HEK293 (cell line): ENCODE data around the gene FAM209A.

Experiments
- GLI4 ChIP-seq: fragments of 450-650 bp; formaldehyde crosslinking; IDR thresholded peaks from 2 replicates; pipeline ENCODE4 v1.5.1; 2016; ENCODE audit warnings: missing biosample characterization, missing genetic modification characterization
- GLIS1 ChIP-seq: fragments of 450-650 bp; formaldehyde crosslinking; IDR thresholded peaks from 2 replicates; pipeline ENCODE4 v1.5.1; 2016; ENCODE audit warnings: missing biosample characterization, missing genetic modification characterization
- HOXD13 ChIP-seq: sonication (generic); formaldehyde crosslinking; IDR thresholded peaks from 2 replicates; pipeline ENCODE4 v1.8.0; 2022; ENCODE audit warnings: missing genetic modification reagents, borderline replicate concordance
- MEIS1 ChIP-seq: sonication (generic); formaldehyde crosslinking; IDR thresholded peaks from 2 replicates; pipeline ENCODE4 v1.8.1; 2022; ENCODE audit warnings: missing genetic modification reagents, mild to moderate bottlenecking, borderline replicate concordance
- PRDM1 ChIP-seq: fragments of 450-650 bp; formaldehyde crosslinking; IDR thresholded peaks from 2 replicates; pipeline ENCODE4; 2016; ENCODE audit warnings: missing biosample characterization, missing genetic modification characterization
- ZBTB20 ChIP-seq: fragments of 450-650 bp; formaldehyde crosslinking; IDR thresholded peaks from 2 replicates; pipeline ENCODE4 v1.5.1; 2016; ENCODE audit warnings: missing biosample characterization, missing genetic modification characterization
- ZBTB7A ChIP-seq: fragments of 450-650 bp; formaldehyde crosslinking; IDR thresholded peaks from 2 replicates; pipeline ENCODE4 v1.5.1; 2016; ENCODE audit warnings: low read depth, missing biosample characterization, missing genetic modification characterization
- ZNF140 ChIP-seq: fragments of 450-650 bp; formaldehyde crosslinking; IDR thresholded peaks from 2 replicates; pipeline ENCODE4 v1.5.1; 2016; ENCODE audit warnings: missing biosample characterization, missing genetic modification characterization
- ZNF146 ChIP-seq: fragments of 450-650 bp; formaldehyde crosslinking; IDR thresholded peaks from 2 replicates; pipeline ENCODE4 v1.5.1; 2016; ENCODE audit warnings: missing biosample characterization, missing genetic modification characterization
- ZNF155 ChIP-seq: fragments of 450-650 bp; formaldehyde crosslinking; IDR thresholded peaks from 2 replicates; pipeline ENCODE4 v1.5.1; 2016; ENCODE audit warnings: missing biosample characterization, missing genetic modification characterization
- ZNF169 ChIP-seq: fragments of 450-650 bp; formaldehyde crosslinking; IDR thresholded peaks from 2 replicates; pipeline ENCODE4 v1.5.1; 2016; ENCODE audit warnings: missing biosample characterization, missing genetic modification characterization
- ZNF184 ChIP-seq: fragments of 450-650 bp; IDR thresholded peaks from 2 replicates; pipeline ENCODE4 v1.5.1; 2018; ENCODE audit warnings: missing biosample characterization, mild to moderate bottlenecking, missing genetic modification characterization
- ZNF202 ChIP-seq: fragments of 450-650 bp; formaldehyde crosslinking; IDR thresholded peaks from 2 replicates; pipeline ENCODE4 v1.5.1; 2016; ENCODE audit warnings: missing biosample characterization, missing genetic modification characterization, borderline replicate concordance
- ZNF248 ChIP-seq: fragments of 450-650 bp; formaldehyde crosslinking; IDR thresholded peaks from 2 replicates; pipeline ENCODE4 v1.5.1; 2017; ENCODE audit warnings: missing biosample characterization, missing genetic modification characterization
- ZNF324 ChIP-seq: fragments of 450-650 bp; formaldehyde crosslinking; IDR thresholded peaks from 2 replicates; pipeline ENCODE4 v1.5.1; 2016; ENCODE audit warnings: missing biosample characterization, missing genetic modification characterization
- ZNF391 ChIP-seq: fragments of 450-650 bp; formaldehyde crosslinking; IDR thresholded peaks from 2 replicates; pipeline ENCODE4 v1.5.1; 2016; ENCODE audit warnings: low read depth, missing biosample characterization, missing genetic modification characterization, borderline replicate concordance
- ZNF473 ChIP-seq: fragments of 450-650 bp; formaldehyde crosslinking; IDR thresholded peaks from 2 replicates; pipeline ENCODE4 v1.5.1; 2017; ENCODE audit warnings: missing biosample characterization, missing genetic modification characterization
- ZNF501 ChIP-seq: fragments of 450-650 bp; formaldehyde crosslinking; IDR thresholded peaks from 2 replicates; pipeline ENCODE4 v1.5.1; 2016; ENCODE audit warnings: missing biosample characterization, missing genetic modification characterization
- ZNF521 ChIP-seq: fragments of 450-650 bp; formaldehyde crosslinking; IDR thresholded peaks from 2 replicates; pipeline ENCODE4 v1.5.1; 2017; ENCODE audit warnings: missing biosample characterization, mild to moderate bottlenecking, missing genetic modification characterization
- ZNF629 ChIP-seq: fragments of 450-650 bp; formaldehyde crosslinking; IDR thresholded peaks from 2 replicates; pipeline ENCODE4 v1.5.1; 2017; ENCODE audit warnings: missing biosample characterization, missing genetic modification characterization
- ZNF677 ChIP-seq: fragments of 450-650 bp; IDR thresholded peaks from 2 replicates; pipeline ENCODE4 v1.5.0; 2018; ENCODE audit warnings: missing biosample characterization, mild to moderate bottlenecking, missing genetic modification characterization, moderate library complexity
- ZNF707 ChIP-seq: fragments of 450-650 bp; formaldehyde crosslinking; IDR thresholded peaks from 2 replicates; pipeline ENCODE4 v1.5.1; 2016; ENCODE audit warnings: missing biosample characterization, missing genetic modification characterization
- ZNF768 ChIP-seq: fragments of 450-650 bp; formaldehyde crosslinking; IDR thresholded peaks from 2 replicates; pipeline ENCODE4 v1.5.1; 2018; ENCODE audit warnings: missing biosample characterization, mild to moderate bottlenecking, missing genetic modification characterization
- ZSCAN30 ChIP-seq: fragments of 450-650 bp; IDR thresholded peaks from 2 replicates; pipeline ENCODE4 v1.5.1; 2018; ENCODE audit warnings: missing biosample characterization, mild to moderate bottlenecking, missing genetic modification characterization, moderate library complexity
- TF ChIP-seq, protein P1 (sequence below): fragments of 450-650 bp; formaldehyde crosslinking; IDR thresholded peaks from 2 replicates; pipeline ENCODE4 v1.5.1; 2016; ENCODE audit warnings: missing biosample characterization, missing genetic modification characterization
- TF ChIP-seq, protein P2 (sequence below): fragments of 450-650 bp; formaldehyde crosslinking; IDR thresholded peaks from 2 replicates; pipeline ENCODE4 v1.5.1; 2016; ENCODE audit warnings: missing biosample characterization, missing genetic modification characterization
- TF ChIP-seq, protein P3 (sequence below): fragments of 450-650 bp; formaldehyde crosslinking; IDR thresholded peaks from 2 replicates; pipeline ENCODE4 v1.5.1; 2016; ENCODE audit warnings: missing biosample characterization, missing genetic modification characterization
- TF ChIP-seq, protein P4 (sequence below): fragments of 450-650 bp; formaldehyde crosslinking; IDR thresholded peaks from 2 replicates; pipeline ENCODE4 v1.5.1; 2016; ENCODE audit warnings: missing biosample characterization, missing genetic modification characterization
- TF ChIP-seq, protein P5 (sequence below): fragments of 450-650 bp; IDR thresholded peaks from 2 replicates; pipeline ENCODE4 v1.5.1; 2018; ENCODE audit warnings: missing biosample characterization, missing genetic modification characterization
- TF ChIP-seq, protein P6 (sequence below): fragments of 450-650 bp; formaldehyde crosslinking; IDR thresholded peaks from 2 replicates; pipeline ENCODE4 v1.5.1; 2016; ENCODE audit warnings: missing biosample characterization, missing genetic modification characterization
- TF ChIP-seq, protein P7 (sequence below): fragments of 450-650 bp; formaldehyde crosslinking; IDR thresholded peaks from 2 replicates; pipeline ENCODE4 v1.5.1; 2017; ENCODE audit warnings: missing biosample characterization, missing genetic modification characterization

Gene FAM209A

DNA sequence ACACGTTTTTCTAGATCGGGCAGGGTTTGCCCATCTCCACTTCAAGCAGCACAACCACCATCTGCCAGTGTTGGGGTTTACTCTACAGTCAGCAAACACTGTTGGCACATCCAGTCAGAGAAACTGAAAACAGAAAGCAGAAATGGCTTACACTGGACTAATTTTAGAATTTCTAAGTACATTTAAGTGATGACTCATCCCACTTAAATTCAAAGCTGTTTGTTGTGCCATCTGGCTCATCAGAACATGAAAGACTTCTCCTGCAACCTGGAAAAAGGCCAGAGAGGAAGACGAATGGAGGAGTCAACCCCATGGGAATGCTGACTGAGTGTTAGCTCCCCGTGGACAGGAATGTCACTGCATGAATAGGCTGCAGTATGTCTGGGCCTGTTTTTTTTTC lies 30.3 kb downstream of the FAM209A start (continued):
- TF ChIP-seq, protein P1, sequence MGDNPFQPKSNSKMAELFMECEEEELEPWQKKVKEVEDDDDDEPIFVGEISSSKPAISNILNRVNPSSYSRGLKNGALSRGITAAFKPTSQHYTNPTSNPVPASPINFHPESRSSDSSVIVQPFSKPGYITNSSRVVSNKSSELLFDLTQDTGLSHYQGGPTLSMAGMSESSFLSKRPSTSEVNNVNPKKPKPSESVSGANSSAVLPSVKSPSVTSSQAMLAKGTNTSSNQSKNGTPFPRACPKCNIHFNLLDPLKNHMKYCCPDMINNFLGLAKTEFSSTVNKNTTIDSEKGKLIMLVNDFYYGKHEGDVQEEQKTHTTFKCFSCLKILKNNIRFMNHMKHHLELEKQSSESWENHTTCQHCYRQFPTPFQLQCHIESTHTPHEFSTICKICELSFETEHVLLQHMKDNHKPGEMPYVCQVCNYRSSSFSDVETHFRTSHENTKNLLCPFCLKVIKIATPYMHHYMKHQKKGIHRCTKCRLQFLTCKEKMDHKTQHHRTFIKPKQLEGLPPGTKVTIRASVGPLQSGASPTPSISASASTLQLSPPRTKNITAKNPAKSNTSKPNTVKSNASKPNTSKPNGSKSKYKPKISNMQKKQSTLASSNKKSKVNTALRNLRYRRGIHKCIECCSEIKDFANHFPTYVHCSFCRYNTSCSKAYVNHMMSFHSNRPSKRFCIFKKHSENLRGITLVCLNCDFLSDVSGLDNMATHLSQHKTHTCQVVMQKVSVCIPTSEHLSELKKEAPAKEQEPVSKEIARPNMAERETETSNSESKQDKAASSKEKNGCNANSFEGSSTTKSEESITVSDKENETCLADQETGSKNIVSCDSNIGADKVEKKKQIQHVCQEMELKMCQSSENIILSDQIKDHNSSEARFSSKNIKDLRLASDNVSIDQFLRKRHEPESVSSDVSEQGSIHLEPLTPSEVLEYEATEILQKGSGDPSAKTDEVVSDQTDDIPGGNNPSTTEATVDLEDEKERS: no peak
- TF ChIP-seq ZNF140 (tag by site-specific recombination) (no peak), MEIS1 (no peak), ZBTB7A (tag by site-specific recombination) (no peak), HOXD13 (no peak), ZNF324 (tag by site-specific recombination) (no peak), ZNF146 (tag by site-specific recombination) (no peak), ZNF473 (tag by site-specific recombination) (no peak), ZNF707 (tag by site-specific recombination) (no peak), ZNF391 (tag by site-specific recombination) (no peak), ZNF202 (tag by site-specific recombination) (no peak), ZNF521 (no peak), ZNF155 (tag by site-specific recombination) (no peak), ZNF768 (tag by site-specific recombination) (no peak), ZNF248 (no peak), ZNF629 (tag by site-specific recombination) (peak; percentile 86), ZNF169 (tag by site-specific recombination) (no peak), ZNF184 (tag by site-specific recombination) (peak; percentile 74; the same call in 1 of the 2 replicates), GLIS1 (tag by site-specific recombination) (peak; percentile 69), PRDM1 (tag by site-specific recombination) (peak; percentile 88), GLI4 (tag by site-specific recombination) (no peak), ZNF501 (tag by site-specific recombination) (no peak), ZSCAN30 (tag by site-specific recombination) (0 out of 2 replicates have a peak, but pooled peaks have one; percentile 27), ZBTB20 (tag by site-specific recombination) (no peak), ZNF677 (tag by site-specific recombination) (no peak)
- TF ChIP-seq, protein P2, sequence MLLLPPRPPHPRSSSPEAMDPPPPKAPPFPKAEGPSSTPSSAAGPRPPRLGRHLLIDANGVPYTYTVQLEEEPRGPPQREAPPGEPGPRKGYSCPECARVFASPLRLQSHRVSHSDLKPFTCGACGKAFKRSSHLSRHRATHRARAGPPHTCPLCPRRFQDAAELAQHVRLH (tag by site-specific recombination): no peak
- TF ChIP-seq, protein P3, sequence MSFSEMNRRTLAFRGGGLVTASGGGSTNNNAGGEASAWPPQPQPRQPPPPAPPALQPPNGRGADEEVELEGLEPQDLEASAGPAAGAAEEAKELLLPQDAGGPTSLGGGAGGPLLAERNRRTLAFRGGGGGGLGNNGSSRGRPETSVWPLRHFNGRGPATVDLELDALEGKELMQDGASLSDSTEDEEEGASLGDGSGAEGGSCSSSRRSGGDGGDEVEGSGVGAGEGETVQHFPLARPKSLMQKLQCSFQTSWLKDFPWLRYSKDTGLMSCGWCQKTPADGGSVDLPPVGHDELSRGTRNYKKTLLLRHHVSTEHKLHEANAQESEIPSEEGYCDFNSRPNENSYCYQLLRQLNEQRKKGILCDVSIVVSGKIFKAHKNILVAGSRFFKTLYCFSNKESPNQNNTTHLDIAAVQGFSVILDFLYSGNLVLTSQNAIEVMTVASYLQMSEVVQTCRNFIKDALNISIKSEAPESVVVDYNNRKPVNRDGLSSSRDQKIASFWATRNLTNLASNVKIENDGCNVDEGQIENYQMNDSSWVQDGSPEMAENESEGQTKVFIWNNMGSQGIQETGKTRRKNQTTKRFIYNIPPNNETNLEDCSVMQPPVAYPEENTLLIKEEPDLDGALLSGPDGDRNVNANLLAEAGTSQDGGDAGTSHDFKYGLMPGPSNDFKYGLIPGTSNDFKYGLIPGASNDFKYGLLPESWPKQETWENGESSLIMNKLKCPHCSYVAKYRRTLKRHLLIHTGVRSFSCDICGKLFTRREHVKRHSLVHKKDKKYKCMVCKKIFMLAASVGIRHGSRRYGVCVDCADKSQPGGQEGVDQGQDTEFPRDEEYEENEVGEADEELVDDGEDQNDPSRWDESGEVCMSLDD (tag by site-specific recombination): peak; percentile 51; the same call in 1 of the 2 replicates
- TF ChIP-seq, protein P4, sequence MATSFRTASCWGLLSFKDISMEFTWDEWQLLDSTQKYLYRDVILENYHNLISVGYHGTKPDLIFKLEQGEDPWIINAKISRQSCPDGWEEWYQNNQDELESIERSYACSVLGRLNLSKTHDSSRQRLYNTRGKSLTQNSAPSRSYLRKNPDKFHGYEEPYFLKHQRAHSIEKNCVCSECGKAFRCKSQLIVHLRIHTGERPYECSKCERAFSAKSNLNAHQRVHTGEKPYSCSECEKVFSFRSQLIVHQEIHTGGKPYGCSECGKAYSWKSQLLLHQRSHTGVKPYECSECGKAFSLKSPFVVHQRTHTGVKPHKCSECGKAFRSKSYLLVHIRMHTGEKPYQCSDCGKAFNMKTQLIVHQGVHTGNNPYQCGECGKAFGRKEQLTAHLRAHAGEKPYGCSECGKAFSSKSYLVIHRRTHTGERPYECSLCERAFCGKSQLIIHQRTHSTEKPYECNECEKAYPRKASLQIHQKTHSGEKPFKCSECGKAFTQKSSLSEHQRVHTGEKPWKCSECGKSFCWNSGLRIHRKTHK: no peak
- TF ChIP-seq, protein P5, sequence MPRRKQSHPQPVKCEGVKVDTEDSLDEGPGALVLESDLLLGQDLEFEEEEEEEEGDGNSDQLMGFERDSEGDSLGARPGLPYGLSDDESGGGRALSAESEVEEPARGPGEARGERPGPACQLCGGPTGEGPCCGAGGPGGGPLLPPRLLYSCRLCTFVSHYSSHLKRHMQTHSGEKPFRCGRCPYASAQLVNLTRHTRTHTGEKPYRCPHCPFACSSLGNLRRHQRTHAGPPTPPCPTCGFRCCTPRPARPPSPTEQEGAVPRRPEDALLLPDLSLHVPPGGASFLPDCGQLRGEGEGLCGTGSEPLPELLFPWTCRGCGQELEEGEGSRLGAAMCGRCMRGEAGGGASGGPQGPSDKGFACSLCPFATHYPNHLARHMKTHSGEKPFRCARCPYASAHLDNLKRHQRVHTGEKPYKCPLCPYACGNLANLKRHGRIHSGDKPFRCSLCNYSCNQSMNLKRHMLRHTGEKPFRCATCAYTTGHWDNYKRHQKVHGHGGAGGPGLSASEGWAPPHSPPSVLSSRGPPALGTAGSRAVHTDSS (tag by site-specific recombination): peak; percentile 70
- TF ChIP-seq, protein P6, sequence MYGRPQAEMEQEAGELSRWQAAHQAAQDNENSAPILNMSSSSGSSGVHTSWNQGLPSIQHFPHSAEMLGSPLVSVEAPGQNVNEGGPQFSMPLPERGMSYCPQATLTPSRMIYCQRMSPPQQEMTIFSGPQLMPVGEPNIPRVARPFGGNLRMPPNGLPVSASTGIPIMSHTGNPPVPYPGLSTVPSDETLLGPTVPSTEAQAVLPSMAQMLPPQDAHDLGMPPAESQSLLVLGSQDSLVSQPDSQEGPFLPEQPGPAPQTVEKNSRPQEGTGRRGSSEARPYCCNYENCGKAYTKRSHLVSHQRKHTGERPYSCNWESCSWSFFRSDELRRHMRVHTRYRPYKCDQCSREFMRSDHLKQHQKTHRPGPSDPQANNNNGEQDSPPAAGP: no peak
- TF ChIP-seq, protein P7, sequence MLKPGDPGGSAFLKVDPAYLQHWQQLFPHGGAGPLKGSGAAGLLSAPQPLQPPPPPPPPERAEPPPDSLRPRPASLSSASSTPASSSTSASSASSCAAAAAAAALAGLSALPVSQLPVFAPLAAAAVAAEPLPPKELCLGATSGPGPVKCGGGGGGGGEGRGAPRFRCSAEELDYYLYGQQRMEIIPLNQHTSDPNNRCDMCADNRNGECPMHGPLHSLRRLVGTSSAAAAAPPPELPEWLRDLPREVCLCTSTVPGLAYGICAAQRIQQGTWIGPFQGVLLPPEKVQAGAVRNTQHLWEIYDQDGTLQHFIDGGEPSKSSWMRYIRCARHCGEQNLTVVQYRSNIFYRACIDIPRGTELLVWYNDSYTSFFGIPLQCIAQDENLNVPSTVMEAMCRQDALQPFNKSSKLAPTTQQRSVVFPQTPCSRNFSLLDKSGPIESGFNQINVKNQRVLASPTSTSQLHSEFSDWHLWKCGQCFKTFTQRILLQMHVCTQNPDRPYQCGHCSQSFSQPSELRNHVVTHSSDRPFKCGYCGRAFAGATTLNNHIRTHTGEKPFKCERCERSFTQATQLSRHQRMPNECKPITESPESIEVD (tag by site-specific recombination): peak; percentile 97
